GM19328 (cell line): Measurements from ENCODE around the gene SCNN1A.

Experiments
- ATAC-seq: cut with Tn5 transposase; IDR thresholded peaks from one replicate; pipeline ENCODE4 v1.9.1; 2021; ENCODE audit warnings: mild to moderate bottlenecking, moderate library complexity; ENCODE audit not compliant: unreplicated experiment

SCNN1A gene

GRCh38 chr12:6384499-6385436 is 9.4 kb upstream of the SCNN1A start:
- no peak for ATAC-seq

- no peak for ATAC-seq
Measured at GRCh38 chr12:6383572-6384498, 8.5 kb upstream of the SCNN1A start, which contains the start of gene LTBR. Gene LTBR, plus strand, starts transcription at chr12:6384162. Its CDS starts 197 bp downstream, at chr12:6384359.

- no peak for ATAC-seq
Measured at GRCh38 chr12:6382982-6383381, 7.6 kb upstream of the SCNN1A start.

- ATAC-seq: no peak
Measured at GRCh38 chr12:6382371-6382770, 7.0 kb upstream of the SCNN1A start.

- ATAC-seq: no peak
Measured at GRCh38 chr12:6380141-6381121, 5.1 kb upstream of the SCNN1A start.

- ATAC-seq: no peak
Measured at GRCh38 chr12:6378709-6379472, 3.5 kb upstream of the SCNN1A start.

- ATAC-seq: no peak
Measured at GRCh38 chr12:6377667-6377994, 2.3 kb upstream of the SCNN1A start.

- no peak for ATAC-seq
Measured at GRCh38 chr12:6376870-6377666, 1.7 kb upstream of the SCNN1A start.

- ATAC-seq: no peak
Measured at GRCh38 chr12:6376079-6376869, 911 bp upstream of the SCNN1A start.

GRCh38 chr12:6374786-6375160 is 590 bp downstream of the SCNN1A start:
- no peak for ATAC-seq

GRCh38 chr12:6374028-6374785 is 1.2 kb downstream of the SCNN1A start:
- no peak for ATAC-seq

- no peak for ATAC-seq
Measured at GRCh38 chr12:6373022-6373787, 2.2 kb downstream of the SCNN1A start.

GRCh38 chr12:6372403-6373003 is 2.9 kb downstream of the SCNN1A start:
- ATAC-seq: no peak

- ATAC-seq: no peak
Measured at GRCh38 chr12:6370994-6371754, 4.2 kb downstream of the SCNN1A start.

- no peak for ATAC-seq
Measured at GRCh38 chr12:6370576-6370935, 4.8 kb downstream of the SCNN1A start.
